Muscle of back (tissue), 11 donors: ENCODE results near the gene COLQ. TPM values are rescaled to one million over a fixed set of nuclear protein-coding genes. Genes with fewer than 3 reads are reported as not detected.
"Not testable (repeated sequence)": the region's sequence is repeated elsewhere in the genome, so short reads cannot be mapped to it uniquely, and the experiment has no call there.

Experiments
- DNase-seq, 3 donors: peaks; one replicate each; pipeline versions ENCODE4 v3.0.0 to v3.0.0-alpha.2; 2013
- polyA plus RNA-seq, 10 donors: library from polyadenylated mRNA; unstranded; fragments of 120-200 nt; gene quantifications; one replicate each; pipeline ENCODE4 v1.2.1, GENCODE V29; 2013; ENCODE audit not compliant: insufficient read length in 10 of 10

COLQ gene
- polyA plus RNA-seq, 10 donors, result 16.6 to 36.2 (median 30.6) TPM

GRCh38 chr3:15456915-15457314 lies 64.6 kb downstream of the COLQ start:
- not testable (repeated sequence) for DNase-seq

GRCh38 chr3:15456321-15456720 lies 65.2 kb downstream of the COLQ start:
- no peak for DNase-seq

GRCh38 chr3:15455756-15456155 lies 65.8 kb downstream of the COLQ start:
- DNase-seq, result no peak

DNA sequence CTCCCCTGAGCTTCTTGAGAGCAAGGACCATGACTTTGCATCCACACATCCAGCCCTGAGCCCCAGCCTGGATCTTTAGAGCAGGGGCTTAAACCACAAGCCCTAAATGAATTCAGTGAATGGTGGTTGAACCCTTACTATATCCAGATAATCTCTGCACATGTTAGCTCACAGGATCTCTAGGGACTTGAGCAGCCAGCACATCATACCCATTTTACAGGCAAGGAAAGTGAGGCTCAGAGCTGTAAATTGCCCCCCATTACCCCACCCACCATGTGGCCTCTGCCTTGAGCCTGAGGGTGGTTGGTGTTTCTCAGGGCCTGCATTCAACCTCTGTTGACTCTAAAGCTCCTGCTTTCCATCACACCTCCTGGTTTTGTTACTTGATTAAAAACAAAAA lies 66.5 kb downstream of the COLQ start:
- DNase-seq, result no peak

GRCh38 chr3:15453991-15454625 lies 67.4 kb downstream of the COLQ start:
- DNase-seq, result no peak

DNA sequence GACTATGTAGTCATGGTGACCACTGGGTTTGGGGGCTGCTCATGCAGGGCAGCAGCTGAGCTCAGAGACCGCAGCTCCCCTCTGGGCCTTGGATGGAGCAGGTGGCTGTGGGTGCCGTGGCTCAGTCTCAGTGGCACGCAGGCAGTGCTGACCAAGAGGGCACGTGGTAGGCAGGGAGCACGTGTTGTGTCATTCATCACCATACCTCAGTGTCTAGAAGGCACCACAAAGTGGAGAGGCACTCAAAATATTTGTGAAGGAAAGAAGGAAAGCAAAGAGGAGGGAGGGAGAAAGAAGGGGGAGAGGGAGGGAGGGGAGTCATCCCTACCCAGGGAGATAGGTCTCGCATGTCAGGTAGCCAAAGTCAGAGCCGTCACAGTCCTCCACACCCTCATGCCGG lies 68.0 kb downstream of the COLQ start:
- no peak for DNase-seq

DNA sequence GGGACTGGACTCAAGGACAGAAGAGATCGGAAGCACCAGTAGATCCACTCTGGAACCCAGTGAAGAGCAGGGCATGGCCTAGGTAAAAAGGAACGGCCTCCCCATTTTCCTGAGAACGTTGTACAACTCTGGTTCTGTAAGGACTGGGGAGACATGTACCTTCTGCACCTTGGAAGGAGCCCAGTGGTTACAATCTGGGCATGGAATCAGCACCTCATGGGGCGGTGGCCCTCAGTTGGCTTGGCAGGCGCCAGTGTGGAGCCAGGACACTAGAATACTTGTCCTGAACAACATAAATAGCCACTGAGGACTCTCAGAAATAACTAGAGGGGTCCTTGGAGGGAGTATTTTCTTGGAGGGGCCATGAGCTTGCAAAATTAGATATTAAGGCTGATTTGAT lies 68.5 kb downstream of the COLQ start:
- DNase-seq, result no peak

- no peak for DNase-seq
Observed at GRCh38 chr3:15452156-15452555, 69.3 kb downstream of the COLQ start.

- no peak for DNase-seq
Observed at GRCh38 chr3:15451216-15452113, 70.0 kb downstream of the COLQ start.

- no peak for DNase-seq
Observed at GRCh38 chr3:15450438-15451215, 70.9 kb downstream of the COLQ start.

- no peak for DNase-seq
Observed at GRCh38 chr3:15449489-15450224, 71.8 kb downstream of the COLQ start.

DNA sequence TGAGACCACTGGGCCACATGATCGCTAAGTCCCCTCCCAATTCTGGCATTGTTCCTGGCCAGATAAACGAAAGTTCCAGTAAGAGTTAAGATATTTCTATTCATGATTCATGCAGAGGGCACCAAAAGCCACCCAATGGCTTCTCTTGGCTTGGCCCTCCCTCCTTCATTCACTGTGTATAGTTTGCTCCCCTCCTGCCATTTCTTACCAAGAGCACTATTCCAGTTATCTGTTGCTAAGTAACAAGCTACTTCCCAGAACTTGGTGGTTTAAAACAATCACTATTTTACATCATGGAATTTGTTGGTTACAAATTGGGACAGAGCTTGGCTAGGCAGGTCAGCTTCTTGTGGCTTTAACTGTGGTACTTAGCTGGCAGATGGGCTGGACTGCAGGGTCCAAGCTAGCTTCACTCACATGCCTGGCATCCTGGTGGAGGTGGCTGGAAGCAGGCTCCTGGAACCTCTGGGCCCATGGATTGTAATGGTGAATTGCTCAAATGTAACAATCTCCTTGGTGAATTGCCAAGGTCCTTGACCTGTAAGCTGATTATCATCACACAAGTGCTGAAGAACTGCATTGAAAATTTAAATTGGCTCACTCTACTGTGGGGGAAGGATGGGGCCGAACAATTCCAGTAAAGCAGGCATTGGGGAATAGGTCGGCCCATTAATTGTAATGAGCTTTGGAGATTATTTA lies 77.5 kb downstream of the COLQ start:
- no peak for DNase-seq

DNA sequence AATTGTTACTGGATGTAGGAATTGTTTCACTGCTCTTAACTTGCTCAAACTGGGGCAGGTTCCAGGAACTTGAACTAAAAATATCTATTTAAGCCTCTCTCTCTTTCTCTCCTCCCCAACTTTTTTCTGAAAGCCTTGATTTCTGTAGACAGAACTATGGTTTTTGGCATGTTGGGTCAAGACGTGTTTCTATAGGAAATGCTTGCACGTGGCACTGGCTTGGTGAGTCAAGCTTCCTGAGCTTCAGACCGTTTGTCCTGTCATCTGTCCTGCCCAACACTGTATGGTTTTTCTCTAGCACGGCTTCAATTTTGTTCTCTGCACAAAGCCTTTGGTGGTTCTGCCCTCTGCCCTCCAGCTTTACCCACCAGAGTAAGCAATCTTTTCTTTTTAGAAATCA lies 80.6 kb downstream of the COLQ start:
- no peak for DNase-seq

DNA sequence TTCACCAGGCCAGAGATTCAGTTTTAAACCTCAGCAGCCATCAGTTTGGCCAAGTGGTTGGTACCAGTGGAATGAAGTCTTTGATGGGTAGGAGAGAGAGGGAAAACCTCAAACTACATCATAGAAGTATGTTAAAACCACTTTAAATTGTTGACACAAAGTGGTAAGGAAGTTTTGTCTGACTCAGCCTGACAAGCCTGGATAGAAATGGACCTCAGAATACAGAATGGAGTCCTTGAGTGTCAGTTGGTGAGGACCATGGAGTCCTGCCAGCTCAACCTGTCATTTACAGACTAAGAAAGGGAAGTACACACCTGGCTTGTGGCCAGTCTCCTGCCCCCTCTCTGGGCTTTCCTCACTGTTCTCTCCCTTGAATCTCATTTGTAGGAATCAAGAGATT lies 82.0 kb downstream of the COLQ start:
- no peak for DNase-seq

GRCh38 chr3:15438983-15439382 lies 82.5 kb downstream of the COLQ start:
- DNase-seq, result no peak

DNA sequence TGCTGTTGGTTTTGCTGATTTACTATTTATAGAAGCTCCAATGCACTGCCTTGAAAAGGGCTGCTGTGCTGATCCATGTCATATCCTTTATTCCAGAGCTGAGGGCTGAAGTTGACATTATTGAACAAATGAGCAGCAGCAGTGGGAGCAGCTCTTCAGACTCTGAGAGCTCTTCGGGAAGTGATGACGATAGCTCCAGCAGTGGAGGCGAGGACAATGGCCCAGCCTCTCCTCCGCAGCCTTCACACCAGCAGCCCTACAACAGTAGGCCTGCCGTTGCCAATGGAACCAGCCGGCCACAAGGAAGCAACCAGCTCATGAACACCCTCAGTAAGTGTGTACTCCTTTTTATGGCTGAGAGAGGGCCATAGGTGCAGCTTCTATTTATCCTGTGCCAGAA lies 85.3 kb downstream of the COLQ start:
- no peak for DNase-seq

GRCh38 chr3:15434756-15435155 lies 86.8 kb downstream of the COLQ start:
- no peak for DNase-seq

- DNase-seq, result no peak
Observed at GRCh38 chr3:15433531-15433930, 88.0 kb downstream of the COLQ start.

DNA sequence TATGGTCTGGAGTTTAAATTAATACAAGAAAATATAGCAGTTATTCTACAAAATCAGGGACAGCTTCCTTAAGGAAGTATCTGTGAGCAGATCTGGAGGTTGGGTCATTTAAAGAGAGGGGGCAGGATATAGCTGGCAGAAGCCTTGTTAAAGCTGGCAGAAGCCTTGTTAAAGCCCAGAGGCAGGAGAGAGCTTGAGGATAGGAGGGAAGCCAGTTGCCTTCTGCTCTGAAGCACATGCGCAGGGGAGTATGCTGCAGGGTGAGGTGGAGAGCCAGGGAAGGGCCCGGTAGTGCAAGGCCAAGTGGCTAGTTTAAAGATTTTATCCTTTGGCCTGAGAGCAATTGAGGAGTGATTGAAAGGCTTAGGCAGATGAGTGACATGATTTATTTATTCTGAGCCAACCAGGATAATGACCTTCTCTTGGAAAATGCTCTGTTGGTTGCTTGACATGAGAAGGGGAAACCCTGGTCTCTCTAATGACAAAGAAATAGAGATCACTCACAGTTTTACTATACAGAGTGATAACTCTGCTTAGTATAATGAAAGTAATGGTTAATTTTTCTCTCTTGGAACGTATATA lies 90.2 kb downstream of the COLQ start:
- no peak for DNase-seq

- no peak for DNase-seq
Observed at GRCh38 chr3:15430624-15431023, 90.9 kb downstream of the COLQ start.

DNA sequence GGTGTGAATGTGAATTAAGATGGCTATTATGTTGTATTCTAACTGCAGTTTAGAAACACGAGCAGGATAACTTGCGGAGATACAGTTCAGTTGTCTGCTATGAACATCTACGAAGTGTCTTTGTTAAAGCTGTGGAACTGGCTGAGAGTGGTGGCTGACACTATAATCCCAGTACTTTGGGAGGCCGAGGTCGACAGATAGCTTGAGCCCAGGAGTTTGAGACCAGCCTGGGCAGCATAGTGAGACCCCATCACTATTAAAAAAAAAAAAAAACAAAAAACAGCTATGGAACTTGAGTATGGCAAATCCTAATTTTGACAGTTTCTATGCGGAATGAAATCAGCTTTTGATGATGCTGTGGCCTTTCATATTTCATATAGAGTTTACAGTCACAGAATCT lies 92.4 kb downstream of the COLQ start:
- no peak for DNase-seq
